Lung (tissue), 12 donors: Measurements from ENCODE around the gene FAM240B. TPM values are rescaled to one million over a fixed set of nuclear protein-coding genes. Genes with fewer than 3 reads are reported as not detected.

Experiments
- ATAC-seq: fragments of 200-7000 bp; cut with Tn5 transposase; one replicate; pipeline ENCODE4 v1.9.1; 2020; ENCODE audit warnings: moderate number of reproducible peaks; ENCODE audit not compliant: insufficient read depth, low FRiP score
- DNase-seq, 3 donors: peaks; one replicate each; pipeline ENCODE4 v3.0.0-alpha.2; 2013 to 2017
- H3K27ac ChIP-seq, 2 donors: one replicate each; pipeline ENCODE4 v1.5.1; 2013; ENCODE audit warnings: mild to moderate bottlenecking in 2 of 2, moderate library complexity in 2 of 2, control low read depth in 1 of 2, inconsistent platforms in 1 of 2, low read depth in 1 of 2, low read length in 1 of 2
- H3K27me3 ChIP-seq, 3 donors: one replicate each; pipeline ENCODE4 v1.5.1; 2013; ENCODE audit warnings: low read length in 2 of 3; ENCODE audit not compliant: control insufficient read depth in 3 of 3, insufficient read depth in 3 of 3
- H3K36me3 ChIP-seq, 4 donors: one replicate each; pipeline ENCODE4 v1.5.1; 2013; ENCODE audit warnings: low read length in 4 of 4, mild to moderate bottlenecking in 1 of 4, moderate library complexity in 1 of 4; ENCODE audit not compliant: control insufficient read depth in 4 of 4, insufficient read depth in 4 of 4
- H3K4me1 ChIP-seq, 5 donors: one replicate each; pipeline ENCODE4 v1.5.1; 2013; ENCODE audit warnings: low read length in 5 of 5, mild to moderate bottlenecking in 2 of 5, moderate library complexity in 1 of 5; ENCODE audit not compliant: control insufficient read depth in 5 of 5, insufficient read depth in 5 of 5
- H3K4me3 ChIP-seq: one replicate; pipeline ENCODE4 v1.5.1; 2013; ENCODE audit warnings: mild to moderate bottlenecking, control low read depth, moderate library complexity
- H3K9ac ChIP-seq, 2 donors: one replicate each; pipeline ENCODE4 v1.5.1; 2013; ENCODE audit warnings: low read length in 2 of 2, control low read depth in 1 of 2; ENCODE audit not compliant: insufficient read depth in 1 of 2
- H3K9me3 ChIP-seq, 4 donors: one replicate each; pipeline ENCODE4 v1.5.1; 2013; ENCODE audit warnings: low read length in 3 of 4, mild to moderate bottlenecking in 1 of 4, moderate library complexity in 1 of 4; ENCODE audit not compliant: control insufficient read depth in 4 of 4, insufficient read depth in 3 of 4
- WGBS, 2 donors: extraction: QIAGEN DNeasy Blood & Tissue Kit; methylation state at CpG; one replicate each; pipeline ENCODE4 v1.1.7; 2013; 5-methylcytosine and 5-hydroxymethylcytosine counted together
- polyA plus RNA-seq, 2 donors: library from polyadenylated mRNA; stranded (reverse); fragments of 200-250 nt; gene quantifications; one replicate each; pipeline ENCODE4 v1.2.1, GENCODE V29; 2013
- total RNA-seq, 2 donors: library from RNA; depleted of rRNA in 1 of 2; stranded (reverse); fragments of >200 nt in 1 of 2; gene quantifications; one replicate each; pipeline ENCODE4 v1.2.1, GENCODE V29; 2014 to 2021
- TF ChIP-seq, protein P1 (sequence below): IDR thresholded peaks from 2 replicates; pipeline ENCODE4 v1.5.1; 2012; ENCODE audit warnings: mild to moderate bottlenecking; ENCODE audit errors: control extremely low read depth, extremely low read depth
- donor health status: control.
- donor health status: control.
- donor health status: Bipolar disorder and iron deficiency.
- donor health status: healthy.
- donor health status: DM: yes; HTN: yes; CAD: no.

Gene FAM240B
- total and polyA plus RNA-seq, 4 donors: not detected

DNA sequence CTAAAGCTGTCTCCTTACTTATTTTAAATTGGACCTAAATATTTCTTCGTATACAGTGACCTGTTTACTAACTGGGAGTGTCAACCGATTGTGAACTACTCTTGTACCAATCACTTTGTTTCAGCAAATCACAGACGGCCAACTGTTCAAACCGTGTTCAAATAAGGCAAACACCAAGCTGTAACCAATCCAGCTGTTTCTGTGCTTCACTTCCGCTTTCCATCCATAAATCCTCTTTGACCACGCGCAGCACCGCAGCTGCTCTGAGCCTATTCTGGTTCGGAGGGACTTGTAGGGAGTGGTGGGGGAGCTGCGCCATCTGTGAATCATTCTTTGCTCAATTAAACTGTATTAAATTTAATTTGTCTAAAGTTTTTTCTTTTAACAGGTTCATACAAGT, 4.8 kb upstream of the FAM240B start:
- Histone ChIP-seq H3K27me3 (no peaks in the 10 kb centered on the region), H3K36me3 (no peaks in the 10 kb centered on the region), H3K9me3 (peaks cover 0 to 2% (median 0%) of the 10 kb centered on the region in 4 donors), H3K27ac (no peak overlapping the region), H3K4me1 (no peaks in the 10 kb centered on the region), H3K4me3 (no peak overlapping the region), H3K9ac (no peak overlapping the region)
- ATAC-seq (no peak), DNase-seq (no peak)
- WGBS, 2 donors: 83 to 84% methylated on average over 10 of the region's 10 CpGs
- TF ChIP-seq, protein P1, sequence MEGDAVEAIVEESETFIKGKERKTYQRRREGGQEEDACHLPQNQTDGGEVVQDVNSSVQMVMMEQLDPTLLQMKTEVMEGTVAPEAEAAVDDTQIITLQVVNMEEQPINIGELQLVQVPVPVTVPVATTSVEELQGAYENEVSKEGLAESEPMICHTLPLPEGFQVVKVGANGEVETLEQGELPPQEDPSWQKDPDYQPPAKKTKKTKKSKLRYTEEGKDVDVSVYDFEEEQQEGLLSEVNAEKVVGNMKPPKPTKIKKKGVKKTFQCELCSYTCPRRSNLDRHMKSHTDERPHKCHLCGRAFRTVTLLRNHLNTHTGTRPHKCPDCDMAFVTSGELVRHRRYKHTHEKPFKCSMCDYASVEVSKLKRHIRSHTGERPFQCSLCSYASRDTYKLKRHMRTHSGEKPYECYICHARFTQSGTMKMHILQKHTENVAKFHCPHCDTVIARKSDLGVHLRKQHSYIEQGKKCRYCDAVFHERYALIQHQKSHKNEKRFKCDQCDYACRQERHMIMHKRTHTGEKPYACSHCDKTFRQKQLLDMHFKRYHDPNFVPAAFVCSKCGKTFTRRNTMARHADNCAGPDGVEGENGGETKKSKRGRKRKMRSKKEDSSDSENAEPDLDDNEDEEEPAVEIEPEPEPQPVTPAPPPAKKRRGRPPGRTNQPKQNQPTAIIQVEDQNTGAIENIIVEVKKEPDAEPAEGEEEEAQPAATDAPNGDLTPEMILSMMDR: no peak

DNA sequence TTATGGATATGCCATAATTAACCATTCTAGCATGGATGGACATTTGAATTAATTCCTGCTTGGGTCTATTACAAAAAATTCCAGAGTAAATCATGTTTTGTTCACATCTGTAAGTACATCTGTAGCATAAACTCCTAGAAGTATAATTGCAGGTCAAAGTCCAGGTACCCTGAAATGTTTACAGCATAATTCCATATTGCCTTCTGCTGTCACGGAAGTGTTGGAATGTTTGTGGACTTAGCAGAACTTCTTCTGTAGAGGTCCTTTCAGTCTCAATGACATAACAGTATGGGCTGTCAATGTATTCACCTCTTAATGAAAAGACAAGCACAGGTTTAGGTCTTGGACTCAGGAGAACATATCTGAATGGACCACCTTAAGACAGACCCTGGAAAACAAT, 1.8 kb downstream of the FAM240B start:
- Histone ChIP-seq H3K27ac (no peak overlapping the region), H3K27me3 (no peaks in the 10 kb centered on the region), H3K9ac (no peak overlapping the region), H3K36me3 (no peaks in the 10 kb centered on the region), H3K9me3 (peaks cover 0 to 3% (median 0%) of the 10 kb centered on the region in 4 donors), H3K4me1 (no peaks in the 10 kb centered on the region), H3K4me3 (no peak overlapping the region)
- DNase-seq: no peak
- TF ChIP-seq, protein P1: no peak
- 92 to 97% methylated on average over 1 of the region's 1 CpG for WGBS, 2 donors
- no peak for ATAC-seq

DNA sequence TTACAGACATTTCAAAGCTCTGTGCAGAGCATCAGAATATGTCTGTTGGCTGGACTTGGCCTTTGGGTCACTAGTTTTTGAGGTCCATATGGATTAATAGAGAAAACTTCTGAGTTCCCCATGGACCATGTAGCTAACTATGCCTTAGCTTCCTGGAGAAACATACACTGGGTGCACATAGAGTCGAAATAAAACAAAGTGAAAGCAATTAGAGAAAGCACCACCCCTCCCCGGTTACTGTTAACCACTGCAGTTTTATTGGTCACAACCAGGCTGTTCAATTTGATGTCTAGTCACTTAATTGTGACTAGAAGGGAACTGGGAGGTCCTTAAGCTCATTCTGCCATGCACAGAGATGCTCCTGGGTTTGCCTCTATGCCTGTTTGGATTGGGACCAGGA, 4.2 kb downstream of the FAM240B start:
- DNase-seq (no peak), ATAC-seq (no peak)
- Histone ChIP-seq H3K4me3 (no peak overlapping the region), H3K9me3 (peaks cover 0 to 2% (median 0%) of the 10 kb centered on the region in 4 donors), H3K27ac (no peak overlapping the region), H3K36me3 (no peaks in the 10 kb centered on the region), H3K4me1 (no peaks in the 10 kb centered on the region), H3K27me3 (peaks cover 0 to 2% (median 0%) of the 10 kb centered on the region in 3 donors), H3K9ac (no peak overlapping the region)
- TF ChIP-seq, protein P1: no peak
- WGBS, 2 donors: 44 to 80% methylated on average over 2 of the region's 2 CpGs

DNA sequence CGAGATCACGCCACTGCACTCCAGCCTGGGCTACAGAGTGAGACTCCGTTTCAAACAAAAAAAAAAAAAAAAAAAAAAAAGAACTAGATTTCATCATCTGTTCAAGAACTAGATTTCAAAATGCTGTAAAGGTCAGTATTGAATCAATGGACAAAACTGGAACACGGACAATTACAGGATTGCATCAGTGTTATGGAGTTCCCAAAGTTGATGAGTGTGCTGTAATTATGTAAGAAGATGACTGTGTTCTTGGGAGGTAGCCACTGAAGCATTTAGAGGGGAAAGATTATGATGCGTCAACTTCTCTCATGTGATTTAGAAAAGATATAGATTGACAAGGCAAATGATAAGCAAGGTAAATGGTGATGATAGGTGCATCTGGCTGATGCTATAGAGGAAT, 6.5 kb downstream of the FAM240B start:
- TF ChIP-seq, protein P1: no peak
- H3K9ac ChIP-seq: no peak overlapping the region
- DNase-seq (peak in 2 of 3 donors; percentile 44 to 77), ATAC-seq (peak; percentile 60)
- H3K27ac ChIP-seq: no peak overlapping the region
- peaks cover 0 to 2% (median 0%) of the 10 kb centered on the region in 4 donors for H3K9me3 ChIP-seq
- H3K36me3 ChIP-seq: no peaks in the 10 kb centered on the region
- no peaks in the 10 kb centered on the region for H3K4me1 ChIP-seq
- no peak overlapping the region for H3K4me3 ChIP-seq
- H3K27me3 ChIP-seq: peaks cover 0 to 5% (median 0%) of the 10 kb centered on the region in 3 donors
- WGBS, 2 donors: 58 to 75% methylated on average over 5 of the region's 5 CpGs
